Measurements from ENCODE around the gene WFDC1. TPM values are rescaled to one million over a fixed set of nuclear protein-coding genes. Genes with fewer than 3 reads are reported as not detected.
"Not testable (repeated sequence)": the region's sequence is repeated elsewhere in the genome, so short reads cannot be mapped to it uniquely, and the experiment has no call there.

The WFDC1 gene
- total RNA-seq, 1 donor from 2014 or later = not detected

- ChIA-PET CTCF (no interaction called here), POLR2A (no interaction called here)
- intact Hi-C loops (cut with micrococcal nuclease) = no loop called here
- Mint-ChIP-seq H3K27me3 (peaks cover 2% of the 10 kb centered on the region), H3K27ac (no peak overlapping the region), H3K4me3 (no peak overlapping the region), H3K9me3 (peaks cover 6% of the 10 kb centered on the region), H3K36me3 (ENCODE audit: low read depth) (no peaks in the 10 kb centered on the region), H3K4me1 (no peaks in the 10 kb centered on the region)
- ATAC-seq (ENCODE audit: low read depth) (no peak), DNase-seq (no peak)
- TF ChIP-seq CTCF (IDR thresholded peaks at IDR 0.05) = no peak
These were observed 44.6 kb downstream of the WFDC1 start for GRCh38 chr16:84339311-84339710.

DNA sequence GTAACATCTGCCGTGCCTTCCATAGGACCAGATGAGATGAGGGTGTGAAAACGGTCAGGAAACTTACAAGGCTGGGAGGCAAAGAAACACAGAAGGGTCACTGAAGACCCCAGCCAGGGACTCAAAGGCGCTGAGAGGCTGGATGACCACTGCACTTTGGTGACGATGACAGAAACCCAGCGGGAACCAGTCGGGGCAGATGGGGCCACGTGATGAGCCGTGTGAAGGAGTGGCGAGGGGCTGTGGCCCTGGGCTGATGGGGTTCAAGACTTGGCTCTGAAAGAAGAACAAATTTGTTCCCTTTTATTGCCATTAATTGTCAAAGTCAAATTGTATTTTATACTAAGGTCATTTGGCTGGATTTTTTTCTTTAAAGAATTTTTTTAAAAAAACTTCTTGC is 45.1 kb downstream of the WFDC1 start:
- no peak for ATAC-seq (ENCODE audit: low read depth)
- Mint-ChIP-seq H3K27ac (no peak overlapping the region), H3K27me3 (peaks cover 2% of the 10 kb centered on the region), H3K9me3 (peaks cover 6% of the 10 kb centered on the region), H3K4me3 (no peak overlapping the region), H3K36me3 (ENCODE audit: low read depth) (no peaks in the 10 kb centered on the region), H3K4me1 (no peaks in the 10 kb centered on the region)
- POLR2A ChIA-PET = no interaction called here
- intact Hi-C loops (cut with micrococcal nuclease) = no loop called here
- CTCF ChIA-PET = no interaction called here
- TF ChIP-seq CTCF (IDR thresholded peaks at IDR 0.05) = no peak
- DNase-seq = no peak

DNA sequence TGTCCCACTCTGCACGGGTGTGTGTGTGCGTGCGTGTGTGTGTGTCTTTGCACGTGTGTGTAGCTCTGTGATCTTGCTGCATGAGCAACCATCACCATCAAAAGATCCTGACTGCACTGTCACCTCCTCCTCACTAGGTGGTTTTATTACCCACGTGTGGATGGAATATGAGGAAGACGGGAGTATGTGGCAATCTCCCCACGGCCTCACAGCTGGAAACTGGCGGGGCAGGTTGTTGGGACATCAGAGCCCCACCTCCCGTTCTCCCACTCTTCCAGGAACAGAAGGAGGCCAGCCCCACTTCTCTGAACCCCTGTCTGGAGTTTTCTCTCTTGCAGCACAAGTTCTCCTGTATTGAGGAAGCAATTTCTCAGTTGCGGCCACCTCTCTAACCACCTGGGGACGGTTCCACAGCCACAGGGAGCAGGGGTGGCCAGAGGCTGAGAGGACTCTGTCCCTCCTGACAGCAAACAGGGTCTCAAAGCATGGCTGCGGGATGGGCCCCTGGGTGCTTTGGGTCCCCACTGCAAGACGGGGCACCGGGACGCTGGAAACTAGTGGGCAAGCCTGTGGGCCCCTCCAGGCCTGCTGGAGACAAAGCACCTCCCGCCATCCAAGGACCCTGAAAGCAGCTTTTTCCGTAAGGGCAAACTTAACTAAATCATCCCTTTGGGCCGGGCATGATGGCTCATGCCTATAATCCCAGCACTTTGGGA is 45.8 kb downstream of the WFDC1 start:
- peaks cover 6% of the 10 kb centered on the region for H3K9me3 Mint-ChIP-seq
- no peak overlapping the region for H3K27ac Mint-ChIP-seq
- H3K4me1 Mint-ChIP-seq = no peaks in the 10 kb centered on the region
- ATAC-seq (ENCODE audit: low read depth) (no peak), DNase-seq (no peak)
- CTCF ChIA-PET = no interaction called here
- intact Hi-C loops (cut with micrococcal nuclease) = no loop called here
- POLR2A ChIA-PET = no interaction called here
- H3K4me3 Mint-ChIP-seq = no peak overlapping the region
- H3K27me3 Mint-ChIP-seq = peaks cover 2% of the 10 kb centered on the region
- TF ChIP-seq CTCF (IDR thresholded peaks at IDR 0.05) = no peak
- no peaks in the 10 kb centered on the region for H3K36me3 Mint-ChIP-seq (ENCODE audit: low read depth)

GRCh38 chr16:84341528-84342295 is 47.0 kb downstream of the WFDC1 start:
- H3K4me3 Mint-ChIP-seq = no peak overlapping the region
- H3K36me3 Mint-ChIP-seq (ENCODE audit: low read depth) = no peaks in the 10 kb centered on the region
- H3K9me3 Mint-ChIP-seq = peaks cover 6% of the 10 kb centered on the region
- no peaks in the 10 kb centered on the region for H3K4me1 Mint-ChIP-seq
- CTCF ChIA-PET = no interaction called here
- DNase-seq = no peak
- intact Hi-C loops (cut with micrococcal nuclease) = no loop called here
- peaks cover 5% of the 10 kb centered on the region for H3K27me3 Mint-ChIP-seq
- POLR2A ChIA-PET = no interaction called here
- ATAC-seq (ENCODE audit: low read depth) = no peak
- TF ChIP-seq CTCF (IDR thresholded peaks at IDR 0.05) = no peak
- no peak overlapping the region for H3K27ac Mint-ChIP-seq

- POLR2A ChIA-PET; DNase-seq; intact Hi-C loops (cut with micrococcal nuclease); H3K4me1 Mint-ChIP-seq; CTCF ChIA-PET; ATAC-seq (ENCODE audit: low read depth); H3K36me3 Mint-ChIP-seq (ENCODE audit: low read depth); H3K4me3 Mint-ChIP-seq; H3K27me3 Mint-ChIP-seq; H3K9me3 Mint-ChIP-seq; H3K27ac Mint-ChIP-seq: not testable (repeated sequence)
These were observed 49.1 kb downstream of the WFDC1 start for GRCh38 chr16:84343800-84344199.

Data from activated B cell treated with CpG ODN at 0.5 μM for 24 hours (primary cell).